NCI-H2171 (cell line): ENCODE results near the gene ATF7IP.

ENCODE experiments used
- DNase-seq: peaks from one replicate; lab custom pipeline; 2025; lab: John Stamatoyannopoulos, UW

ATF7IP gene

GRCh38 chr12:14481201-14481600 lies 115.7 kb downstream of the ATF7IP start:
- DNase-seq = no peak

DNA sequence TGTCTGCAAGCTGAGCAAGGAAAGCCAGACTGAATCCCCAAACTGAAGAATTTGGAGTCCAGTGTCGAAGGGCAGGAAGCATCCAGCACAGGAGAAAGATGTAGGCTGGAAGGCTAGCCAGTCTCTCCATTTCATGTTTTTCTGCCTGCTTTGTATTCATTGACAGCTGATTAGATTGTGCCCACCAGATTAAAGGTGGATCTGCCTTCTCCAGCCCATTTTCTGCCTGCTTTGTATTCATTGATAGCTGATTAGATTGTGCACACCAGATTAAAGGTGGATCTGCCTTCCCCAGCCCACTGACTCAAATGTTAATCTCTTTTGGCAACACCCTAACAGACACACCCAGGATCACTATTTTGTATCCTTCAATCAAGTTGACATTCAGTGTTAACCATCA lies 116.9 kb downstream of the ATF7IP start:
- no peak for DNase-seq

- no peak for DNase-seq
Observed at GRCh38 chr12:14482886-14483285, 117.4 kb downstream of the ATF7IP start.

GRCh38 chr12:14495326-14495725 lies 129.8 kb downstream of the ATF7IP start:
- DNase-seq = no peak

GRCh38 chr12:14505626-14506596 lies 140.4 kb downstream of the ATF7IP start:
- no peak for DNase-seq

DNA sequence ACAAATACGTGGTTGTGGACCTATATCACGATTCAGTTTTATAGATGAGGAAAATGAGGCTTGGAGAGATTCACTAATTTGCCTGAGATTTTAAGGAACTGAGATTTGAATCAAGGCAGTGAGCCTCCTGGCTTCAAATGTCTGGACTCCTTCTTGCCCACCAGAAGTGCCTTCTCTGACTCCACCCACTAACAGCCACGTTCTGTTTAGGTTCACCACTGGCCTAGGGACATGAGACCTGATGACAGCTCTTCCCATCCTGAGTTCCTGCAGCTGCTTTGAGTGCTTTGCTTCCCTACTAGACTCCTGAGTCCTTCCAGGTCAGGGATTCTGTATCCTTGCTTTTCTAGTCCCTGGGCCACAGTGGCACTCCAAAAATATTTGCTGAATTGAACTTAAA lies 145.1 kb downstream of the ATF7IP start:
- no peak for DNase-seq

DNA sequence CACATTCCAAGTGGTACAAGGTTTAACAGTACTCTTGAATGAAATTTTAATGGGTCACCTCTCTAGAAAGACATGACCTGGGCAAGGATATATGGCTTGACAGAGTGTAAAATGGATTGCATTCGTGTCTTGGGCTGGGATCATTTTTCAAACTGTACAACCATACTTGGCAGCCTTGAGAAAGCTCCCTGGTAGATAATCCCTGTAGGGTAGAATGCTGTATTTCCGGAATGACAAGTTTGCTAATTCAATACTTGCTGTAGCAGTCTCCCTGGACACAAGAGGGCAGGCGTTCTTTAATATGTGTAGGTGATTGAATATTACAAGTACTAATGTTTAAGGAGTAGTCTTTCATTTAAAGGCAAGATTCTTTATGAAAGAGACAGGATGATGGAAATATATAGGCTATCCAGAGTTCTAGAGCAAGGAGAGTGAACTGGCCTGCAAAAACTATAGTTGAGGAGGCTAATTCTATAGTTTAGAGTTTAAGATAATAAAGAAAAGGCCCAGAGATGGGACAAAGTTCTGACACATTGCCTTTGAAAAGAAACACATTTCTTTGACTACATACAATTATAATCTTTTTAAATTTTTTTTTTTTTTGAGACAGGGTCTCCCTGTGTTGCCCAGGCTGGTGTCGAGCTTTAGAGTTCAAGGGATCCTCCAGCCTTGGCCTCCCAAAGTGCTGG lies 148.8 kb downstream of the ATF7IP start:
- DNase-seq = no peak

DNA sequence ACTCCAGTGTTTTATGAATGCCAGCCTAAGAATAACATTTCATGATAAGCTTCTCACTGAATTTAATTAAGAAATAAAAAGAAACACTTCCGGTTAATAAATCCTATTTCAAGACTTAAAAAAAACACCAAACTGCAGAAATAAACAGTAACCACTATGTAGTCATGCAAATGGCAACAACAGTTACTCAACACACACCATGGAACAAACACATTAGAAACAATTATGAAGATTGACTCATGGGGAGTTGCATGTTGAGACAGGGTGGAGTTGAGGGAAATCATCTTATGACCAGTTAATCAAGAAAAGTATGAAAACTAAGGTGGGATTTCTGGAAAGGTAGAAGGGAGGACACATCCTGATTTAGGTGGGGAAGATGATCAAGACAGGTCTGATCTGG lies 149.5 kb downstream of the ATF7IP start:
- no peak for DNase-seq

DNA sequence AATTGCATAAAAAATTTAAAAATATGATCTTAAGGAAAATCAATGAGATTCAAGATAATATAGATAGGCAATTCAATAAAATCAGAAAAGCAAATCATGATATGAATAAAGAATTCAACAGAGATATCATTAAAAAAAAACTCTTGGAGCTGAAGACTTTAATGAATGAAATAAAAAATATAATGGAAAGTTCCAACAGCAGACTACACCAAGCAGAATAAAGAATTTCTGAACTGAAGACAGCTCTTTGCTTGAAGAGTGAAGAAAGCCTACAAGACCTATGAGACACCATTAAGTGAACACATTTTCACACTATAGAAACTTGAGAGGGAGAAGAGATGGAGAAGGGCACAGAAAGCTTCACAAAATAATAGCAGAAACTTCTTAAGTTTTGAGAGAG lies 156.3 kb downstream of the ATF7IP start:
- DNase-seq = no peak

DNA sequence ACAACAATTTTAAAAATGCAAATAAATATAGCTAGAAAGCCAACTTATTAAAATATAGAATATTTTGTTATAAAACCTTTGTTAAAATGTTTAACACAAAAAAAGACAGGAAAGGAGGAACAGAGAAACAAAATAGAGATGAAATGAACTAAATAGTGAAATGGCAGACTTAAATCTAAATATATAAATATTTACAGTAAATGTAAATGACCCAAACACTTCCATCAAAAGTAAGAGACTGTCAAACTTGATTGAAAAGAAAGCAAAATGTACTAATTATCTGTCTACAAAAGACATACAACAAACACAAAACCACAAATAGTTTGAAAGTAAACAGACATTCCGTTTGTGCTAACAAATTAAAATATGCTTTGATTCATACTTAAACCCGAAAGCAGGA lies 160.5 kb downstream of the ATF7IP start:
- DNase-seq = no peak

- no peak for DNase-seq
Observed at GRCh38 chr12:14532152-14532551, 166.7 kb downstream of the ATF7IP start.

DNA sequence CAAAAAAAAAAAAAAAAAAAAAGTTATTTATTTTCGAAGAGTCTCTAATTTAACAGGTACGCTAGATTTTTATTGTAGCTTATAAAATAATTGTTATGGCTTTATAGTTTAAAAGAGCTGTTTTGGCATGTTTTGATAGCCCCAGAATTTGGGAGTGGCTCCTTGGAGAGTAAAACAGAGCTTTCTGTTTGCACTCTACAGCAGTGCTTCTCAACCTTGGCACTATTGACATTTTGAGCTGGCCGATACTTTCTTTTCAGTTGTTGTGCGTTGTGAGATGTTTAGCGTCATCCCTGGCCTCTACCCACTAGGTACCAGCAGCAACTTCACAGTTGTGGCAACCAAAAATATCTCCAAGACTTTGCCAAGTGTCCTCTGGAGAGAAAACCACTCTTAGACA lies 171.6 kb downstream of the ATF7IP start:
- no peak for DNase-seq

DNA sequence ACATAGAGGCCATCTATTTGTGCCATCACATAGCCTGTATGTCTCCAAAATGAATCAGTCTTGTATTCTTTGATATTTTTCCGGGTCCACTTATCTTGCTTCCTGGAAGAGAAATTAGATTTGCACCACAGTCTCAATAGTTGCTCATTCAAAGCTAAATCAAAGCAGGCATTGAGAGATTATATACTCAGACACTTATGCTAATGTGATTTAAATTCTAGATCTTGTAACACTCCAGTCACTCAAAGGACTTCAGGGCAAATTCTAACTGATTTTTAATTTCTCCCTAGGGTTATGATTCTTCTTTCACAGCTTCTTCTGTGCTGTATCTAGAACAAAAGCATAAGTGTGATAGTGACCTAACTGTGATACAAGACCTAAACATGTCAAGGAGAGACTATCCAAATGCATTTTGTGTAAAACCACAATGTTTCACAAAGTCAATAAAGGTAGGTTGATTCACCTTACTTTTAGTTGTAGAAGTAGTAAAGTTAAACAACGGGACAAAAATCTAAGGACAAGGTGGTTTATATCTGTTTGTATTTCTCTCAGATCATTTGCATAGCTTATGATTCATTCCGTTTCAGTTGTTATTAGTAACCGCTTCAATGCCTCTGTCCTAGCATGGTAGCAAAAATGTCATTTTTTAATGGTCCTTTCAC lies 175.4 kb downstream of the ATF7IP start:
- DNase-seq = no peak

GRCh38 chr12:14545144-14546124 lies 180.0 kb downstream of the ATF7IP start:
- DNase-seq = no peak

DNA sequence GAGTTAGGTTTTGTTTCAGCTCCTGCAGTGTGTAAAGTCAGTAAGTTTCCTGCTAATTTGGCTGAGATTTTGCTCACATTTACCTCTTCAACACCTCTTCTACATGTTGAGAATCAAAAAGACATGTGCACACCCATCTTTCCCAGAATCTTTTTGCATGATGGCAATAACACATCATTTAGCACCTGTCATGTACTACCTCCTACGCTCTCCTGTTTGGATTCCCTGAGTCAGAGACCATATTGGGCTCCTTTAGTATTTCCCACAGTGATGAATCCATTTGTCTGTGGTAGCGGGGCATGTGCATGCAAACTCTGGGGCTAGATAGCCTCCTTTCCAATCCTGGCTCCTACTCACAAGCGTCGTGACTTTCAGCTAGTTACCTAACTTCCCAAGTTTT lies 182.1 kb downstream of the ATF7IP start:
- no peak for DNase-seq

DNA sequence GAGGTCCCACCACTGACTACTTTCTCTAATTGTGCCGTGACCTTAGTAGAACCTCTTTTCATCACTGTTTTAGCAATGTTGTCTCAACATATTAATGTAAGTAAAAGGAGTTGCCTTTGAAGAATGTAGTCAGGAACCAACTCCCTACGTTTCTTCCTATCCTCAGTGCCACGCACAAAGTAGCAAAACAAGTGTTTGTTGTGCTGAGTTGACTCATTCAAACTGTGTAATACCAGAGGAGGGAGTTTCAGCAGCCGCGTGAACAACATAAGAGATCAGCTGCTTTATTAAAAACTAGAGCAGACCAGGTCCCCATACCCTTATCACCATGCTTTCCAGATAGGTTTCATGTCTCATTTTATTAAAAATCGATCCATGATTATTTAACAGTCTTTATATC lies 183.1 kb downstream of the ATF7IP start:
- no peak for DNase-seq
